Erythroblast (primary cell): ENCODE data around the gene NDUFC2.

Source experiments
- GATA1 ChIP-seq: IDR thresholded peaks from 2 replicates; pipeline ENCODE4 v1.6.1; 2011; ENCODE audit warnings: low read depth, mild to moderate bottlenecking, control low read depth, low read length, moderate library complexity
- POLR2A ChIP-seq: IDR thresholded peaks from 2 replicates; pipeline ENCODE4 v1.6.1; 2011; ENCODE audit warnings: mild to moderate bottlenecking, low read length

DNA sequence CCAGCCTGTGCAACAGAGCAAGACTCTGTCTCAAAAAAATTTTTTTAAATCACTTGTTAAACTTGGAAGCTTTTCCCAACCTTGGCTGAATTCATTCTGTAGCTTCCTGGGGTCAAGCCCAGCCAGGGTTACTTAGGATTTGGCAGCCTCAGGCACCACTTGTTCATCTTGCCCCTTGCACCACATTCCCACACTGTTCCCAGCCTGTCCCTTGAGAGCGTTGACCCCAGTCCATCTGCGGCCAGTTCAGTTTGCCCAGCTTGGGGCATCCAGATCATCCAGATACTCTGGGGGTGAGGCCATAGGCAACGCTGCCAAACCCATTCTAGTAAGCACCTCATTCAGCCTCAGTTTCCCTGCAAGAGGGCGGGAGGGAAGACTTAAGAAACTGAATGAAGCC is 24.7 kb downstream of the NDUFC2 start:
- TF ChIP-seq POLR2A (no peak), GATA1 (no peak)
